Measurements from ENCODE around the gene B3GNT9.

The B3GNT9 gene

GRCh38 chr16:67150833-67151396 is at the start of gene B3GNT9:
B3GNT9 (minus strand) TSS chr16:67150998; CDS start chr16:67150485, 513 bp downstream.
- DNase-seq = peak; percentile 69

- no peak for DNase-seq
Observed at GRCh38 chr16:67200491-67200890, 49.7 kb upstream of the B3GNT9 start.

GRCh38 chr16:67199808-67200198 is 49.0 kb upstream of the B3GNT9 start:
- no peak for DNase-seq

- no peak for DNase-seq
Observed at GRCh38 chr16:67199011-67199807, 48.4 kb upstream of the B3GNT9 start, which contains the start of gene ELMO3. ELMO3 (plus strand) TSS chr16:67199131; CDS start chr16:67199327, 196 bp downstream.

GRCh38 chr16:67198238-67198734 is 47.5 kb upstream of the B3GNT9 start:
- DNase-seq = no peak

GRCh38 chr16:67197704-67198103 is 46.9 kb upstream of the B3GNT9 start:
- no peak for DNase-seq

- no peak for DNase-seq
Observed at GRCh38 chr16:67196881-67197280, 46.1 kb upstream of the B3GNT9 start.

GRCh38 chr16:67195676-67196075 is 44.9 kb upstream of the B3GNT9 start:
- DNase-seq = no peak

- DNase-seq = no peak
Observed at GRCh38 chr16:67194260-67194659, 43.5 kb upstream of the B3GNT9 start.

GRCh38 chr16:67193536-67193935 is 42.7 kb upstream of the B3GNT9 start:
- DNase-seq = no peak

GRCh38 chr16:67192781-67193361 is 42.1 kb upstream of the B3GNT9 start:
- DNase-seq = no peak

- DNase-seq = peak; percentile 92
Observed at GRCh38 chr16:67191995-67192681, 41.3 kb upstream of the B3GNT9 start, which contains the start of gene E2F4. E2F4 (plus strand) TSS chr16:67192155; CDS start chr16:67192228, 73 bp downstream.

GRCh38 chr16:67191411-67191994 is 40.7 kb upstream of the B3GNT9 start:
- DNase-seq = no peak

- DNase-seq = no peak
Observed at GRCh38 chr16:67190448-67191399, 39.9 kb upstream of the B3GNT9 start.

- peak; percentile 23 for DNase-seq
Observed at GRCh38 chr16:67190041-67190440, 39.2 kb upstream of the B3GNT9 start, which contains the start of gene EXOC3L1. EXOC3L1 (minus strand) TSS chr16:67190136; CDS start chr16:67189676, 460 bp downstream.

- no peak for DNase-seq
Observed at GRCh38 chr16:67188798-67189197, 38.0 kb upstream of the B3GNT9 start.

- DNase-seq = no peak
Observed at GRCh38 chr16:67188323-67188722, 37.5 kb upstream of the B3GNT9 start.

- no peak for DNase-seq
Observed at GRCh38 chr16:67187175-67187890, 36.5 kb upstream of the B3GNT9 start.

GRCh38 chr16:67186550-67186950 is 35.8 kb upstream of the B3GNT9 start:
- no peak for DNase-seq

- no peak for DNase-seq
Observed at GRCh38 chr16:67185651-67186134, 34.9 kb upstream of the B3GNT9 start.

Data from NCI-H82 (cell line).